RWPE1 (cell line): ENCODE data around the gene DNAJC3.

ENCODE experiments used
- CTCF ChIA-PET: fragments of 350-600 bp; sonication (Branson Sonifier 250); formaldehyde crosslinking; extraction: SDS; loops from one replicate; lab custom pipeline; 2021; lab: Yijun Ruan, JAX
- POLR2A ChIA-PET: fragments of 400-600 bp; formaldehyde crosslinking; extraction: SDS; loops from one replicate; lab custom pipeline; 2020; ENCODE audit warnings: antibody characterized with exemption; ENCODE audit not compliant: low non-redundant PET; lab: Yijun Ruan, JAX
- DNase-seq: peaks from one replicate; pipeline ENCODE4 v3.0.0; 2012; ENCODE audit warnings: low spot score
- H3K27ac ChIP-seq: fragments of 450-650 bp; 2 replicates; pipeline ENCODE4 v1.5.1; 2017
- TF ChIP-seq, protein P1 (sequence below): fragments of 450-650 bp; conservative IDR thresholded peaks from 2 replicates; pipeline ENCODE4 v1.5.1; 2017; ENCODE audit warnings: low read depth, mild to moderate bottlenecking

The DNAJC3 gene

DNA sequence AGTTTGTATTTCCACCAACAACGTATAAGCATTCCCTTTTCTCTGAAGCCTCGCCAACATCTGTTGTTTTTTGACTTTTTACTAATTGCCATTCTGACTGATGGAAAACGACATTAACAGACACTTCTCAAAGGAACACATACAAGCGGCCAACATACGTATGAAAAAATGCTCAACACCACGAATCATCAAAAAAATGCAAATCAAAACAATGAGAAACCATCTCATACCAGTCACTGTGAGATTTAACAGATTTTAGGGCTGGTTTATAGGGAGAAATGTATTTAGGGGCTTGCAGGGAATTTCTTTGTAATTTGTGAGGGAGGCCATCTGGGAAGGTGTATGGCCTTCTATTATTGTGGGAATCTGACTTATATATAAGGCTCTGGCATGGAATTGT is 29.6 kb upstream of the DNAJC3 start:
- POLR2A ChIA-PET = no interaction called here
- no peak overlapping the region for H3K27ac ChIP-seq
- CTCF ChIA-PET = interaction anchor here (0.8 to 1.1 kb wide), 2 partner anchors 187 to 1908 kb away, joined by 4 to 5 read pairs; no protein-coding TSS in a partner anchor
- no peak for DNase-seq
- TF ChIP-seq, protein P1, sequence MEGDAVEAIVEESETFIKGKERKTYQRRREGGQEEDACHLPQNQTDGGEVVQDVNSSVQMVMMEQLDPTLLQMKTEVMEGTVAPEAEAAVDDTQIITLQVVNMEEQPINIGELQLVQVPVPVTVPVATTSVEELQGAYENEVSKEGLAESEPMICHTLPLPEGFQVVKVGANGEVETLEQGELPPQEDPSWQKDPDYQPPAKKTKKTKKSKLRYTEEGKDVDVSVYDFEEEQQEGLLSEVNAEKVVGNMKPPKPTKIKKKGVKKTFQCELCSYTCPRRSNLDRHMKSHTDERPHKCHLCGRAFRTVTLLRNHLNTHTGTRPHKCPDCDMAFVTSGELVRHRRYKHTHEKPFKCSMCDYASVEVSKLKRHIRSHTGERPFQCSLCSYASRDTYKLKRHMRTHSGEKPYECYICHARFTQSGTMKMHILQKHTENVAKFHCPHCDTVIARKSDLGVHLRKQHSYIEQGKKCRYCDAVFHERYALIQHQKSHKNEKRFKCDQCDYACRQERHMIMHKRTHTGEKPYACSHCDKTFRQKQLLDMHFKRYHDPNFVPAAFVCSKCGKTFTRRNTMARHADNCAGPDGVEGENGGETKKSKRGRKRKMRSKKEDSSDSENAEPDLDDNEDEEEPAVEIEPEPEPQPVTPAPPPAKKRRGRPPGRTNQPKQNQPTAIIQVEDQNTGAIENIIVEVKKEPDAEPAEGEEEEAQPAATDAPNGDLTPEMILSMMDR = no peak

DNA sequence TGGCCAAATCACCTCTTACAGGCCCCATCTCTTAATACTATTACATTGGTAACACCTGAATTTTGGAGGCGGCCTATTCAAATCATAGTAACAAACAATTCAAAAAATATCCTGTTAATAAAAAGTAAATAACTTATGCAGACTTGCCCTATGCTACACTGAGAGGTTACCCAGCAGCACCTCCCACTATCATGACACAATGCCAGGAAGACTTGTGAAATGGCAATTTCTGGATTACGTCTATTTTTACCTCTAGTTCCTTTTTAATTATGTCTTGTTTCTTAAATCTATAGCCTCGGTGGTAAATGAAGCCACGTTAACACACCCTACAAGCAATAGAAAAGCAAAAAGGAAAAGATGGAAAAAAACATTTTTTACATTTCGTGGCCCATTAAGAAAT is 26.2 kb upstream of the DNAJC3 start:
- CTCF ChIA-PET = no interaction called here

DNA sequence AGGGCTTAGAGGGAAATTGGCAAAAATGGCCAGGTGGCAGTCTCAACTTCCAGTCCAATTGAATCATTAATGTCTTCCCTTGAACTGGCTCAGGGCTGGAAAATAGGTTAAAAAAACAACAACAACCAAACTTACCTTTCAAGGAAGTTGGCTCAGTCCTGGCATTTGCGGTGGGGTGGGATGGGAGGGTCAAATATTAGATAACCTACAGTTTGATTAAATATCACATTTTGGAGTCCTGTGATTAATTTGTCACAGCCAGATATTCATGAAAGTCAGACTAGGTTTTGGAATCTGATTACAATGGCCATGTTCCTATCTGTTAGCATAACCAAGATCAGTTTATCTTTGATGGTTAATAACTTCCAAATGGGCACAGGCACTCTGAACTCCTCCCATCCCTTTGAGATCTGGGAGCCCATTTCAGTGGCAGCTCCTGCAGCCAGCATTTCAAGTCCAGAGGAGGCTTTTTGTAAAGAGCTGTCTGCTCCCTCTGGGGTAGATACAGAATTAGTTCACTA is 24.6 kb upstream of the DNAJC3 start:
- TF ChIP-seq, protein P1 = no peak
- CTCF ChIA-PET = no interaction called here
- no peak overlapping the region for H3K27ac ChIP-seq
- no peak for DNase-seq
- POLR2A ChIA-PET = no interaction called here

More for the DNA sequence above, 26.2 kb upstream of the DNAJC3 start:
- no peak overlapping the region for H3K27ac ChIP-seq
- no peak for DNase-seq
- TF ChIP-seq, protein P1 = no peak
- POLR2A ChIA-PET = no interaction called here

DNA sequence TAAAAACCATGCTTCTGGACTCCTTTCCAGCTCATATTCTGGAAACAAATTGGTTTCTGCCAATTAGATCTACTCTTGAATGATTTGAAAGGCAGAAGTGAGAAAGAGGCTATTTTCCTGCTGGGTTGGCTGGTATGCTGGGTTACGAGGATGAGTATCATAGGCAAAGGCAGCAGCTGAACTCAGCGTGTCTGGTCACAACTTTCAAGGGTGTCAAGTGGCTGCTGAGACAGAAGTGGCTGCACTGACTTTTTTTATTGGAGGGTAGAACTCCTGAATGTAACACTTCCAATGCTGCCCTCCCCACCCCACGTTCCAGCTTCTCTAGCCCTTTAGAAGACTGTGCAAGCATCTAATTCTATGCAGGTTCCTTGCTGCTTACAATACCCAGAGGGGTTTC is 24.1 kb upstream of the DNAJC3 start:
- TF ChIP-seq, protein P1 = no peak
- ChIA-PET POLR2A (no interaction called here), CTCF (no interaction called here)
- no peak overlapping the region for H3K27ac ChIP-seq
- no peak for DNase-seq

DNA sequence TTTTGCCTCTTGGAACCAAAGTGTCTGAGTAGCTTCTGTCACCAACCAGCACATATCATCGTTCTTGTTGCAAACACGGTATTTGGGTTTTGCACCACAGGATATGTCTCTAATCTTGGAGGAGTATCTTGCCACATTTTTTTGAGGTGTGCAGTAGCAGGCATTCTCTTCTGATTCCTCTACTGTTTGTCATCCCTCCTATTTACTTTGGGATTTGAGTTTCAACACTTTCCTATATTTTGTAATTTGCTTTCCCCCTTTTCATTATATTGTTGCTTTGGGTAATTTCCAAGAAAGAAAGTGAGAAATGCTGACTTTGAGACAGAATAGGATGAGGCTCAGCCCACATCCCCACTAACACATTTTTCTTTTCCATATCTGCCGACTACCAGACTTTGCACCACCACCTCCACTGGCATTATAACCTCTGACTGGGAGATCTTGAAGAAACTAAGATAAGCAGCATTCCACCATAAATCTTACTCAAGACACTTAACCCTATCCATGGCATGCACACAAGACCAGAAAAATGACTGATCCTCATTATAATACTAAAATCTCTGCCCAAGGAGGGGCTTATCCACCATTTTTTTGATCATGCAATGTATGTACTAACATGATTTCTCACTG is 20.4 kb upstream of the DNAJC3 start:
- no peak for DNase-seq
- POLR2A ChIA-PET = no interaction called here
- TF ChIP-seq, protein P1 = no peak
- CTCF ChIA-PET = no interaction called here
- H3K27ac ChIP-seq = no peak overlapping the region

DNA sequence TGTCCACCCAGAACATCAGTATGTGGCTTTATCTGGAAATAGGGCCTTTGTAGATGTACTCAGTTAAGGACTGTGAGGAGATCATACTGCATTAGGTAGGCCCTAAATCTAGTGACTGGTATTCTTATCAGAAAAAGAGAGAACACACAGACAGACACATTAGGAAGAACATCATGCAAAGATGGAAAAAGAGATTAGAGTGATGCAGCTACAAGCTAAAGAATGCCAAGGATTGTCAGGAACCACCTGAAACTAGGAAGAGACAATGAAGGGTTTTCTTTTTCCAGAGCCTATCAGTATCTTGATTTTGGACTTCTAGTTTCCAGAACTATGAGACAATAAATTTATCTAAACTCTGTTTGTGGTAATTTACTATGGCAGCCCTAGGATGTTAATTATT is 17.4 kb upstream of the DNAJC3 start:
- ChIA-PET CTCF (no interaction called here), POLR2A (no interaction called here)

More for the DNA sequence above, 17.4 kb upstream of the DNAJC3 start:
- no peak for DNase-seq
- H3K27ac ChIP-seq = no peak overlapping the region
- TF ChIP-seq, protein P1 = no peak
